ENCODE data around the gene SOCS1.

- TF ChIP-seq CTCF (IDR thresholded peaks at IDR 0.05) (no peak), EZH2 (IDR thresholded peaks at IDR 0.05; ENCODE audit: borderline replicate concordance, insufficient read depth, low read depth, low read length, poor library complexity, severe bottlenecking) (no peak)
Observed at GRCh38 chr16:11250786-11251524, 5.0 kb downstream of the SOCS1 start.

Data from B cell (primary cell).